Fibroblast of skin of right biceps (primary cell): ENCODE data around the gene MYO3B.
"Not testable (repeated sequence)": the region's sequence is repeated elsewhere in the genome, so short reads cannot be mapped to it uniquely, and the experiment has no call there.

Source experiments
- DNase-seq: peaks from one replicate; pipeline ENCODE4 v3.0.0-alpha.2; 2013

Gene MYO3B

DNA sequence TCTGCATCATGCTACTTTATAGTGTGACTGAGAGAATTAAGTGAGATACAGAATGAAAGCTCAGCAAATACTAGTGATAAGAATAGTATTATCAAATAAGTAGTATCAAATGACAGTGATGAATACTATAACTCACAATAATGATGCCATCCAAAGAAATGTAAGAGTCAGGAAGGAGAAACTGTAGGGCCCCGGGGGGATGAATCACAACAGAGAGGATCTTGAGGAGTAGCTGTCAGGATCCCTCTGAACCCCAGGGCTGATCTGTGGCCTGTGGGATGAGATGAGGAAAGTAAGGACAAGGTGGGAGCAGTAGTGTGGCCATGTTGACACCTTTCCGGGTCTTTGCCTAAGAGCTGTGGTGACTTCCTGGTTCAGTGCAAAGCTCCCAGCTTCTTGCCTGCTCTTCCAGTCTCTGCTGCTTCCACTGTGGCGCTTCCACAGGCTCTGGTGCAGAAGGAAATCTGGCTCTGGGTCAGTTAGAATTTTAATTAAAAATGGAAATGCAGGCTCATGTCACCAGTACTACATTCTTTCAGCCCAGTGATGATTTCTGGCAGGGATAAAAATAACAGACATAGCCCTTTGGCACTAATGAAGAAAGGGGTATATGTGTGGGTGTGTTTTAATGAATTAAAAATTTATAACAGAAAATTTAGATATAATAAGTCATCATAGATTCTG is 166.9 kb downstream of the MYO3B start:
- DNase-seq: no peak

- DNase-seq: no peak
Measured at GRCh38 chr2:170345607-170346006, 167.7 kb downstream of the MYO3B start.

DNA sequence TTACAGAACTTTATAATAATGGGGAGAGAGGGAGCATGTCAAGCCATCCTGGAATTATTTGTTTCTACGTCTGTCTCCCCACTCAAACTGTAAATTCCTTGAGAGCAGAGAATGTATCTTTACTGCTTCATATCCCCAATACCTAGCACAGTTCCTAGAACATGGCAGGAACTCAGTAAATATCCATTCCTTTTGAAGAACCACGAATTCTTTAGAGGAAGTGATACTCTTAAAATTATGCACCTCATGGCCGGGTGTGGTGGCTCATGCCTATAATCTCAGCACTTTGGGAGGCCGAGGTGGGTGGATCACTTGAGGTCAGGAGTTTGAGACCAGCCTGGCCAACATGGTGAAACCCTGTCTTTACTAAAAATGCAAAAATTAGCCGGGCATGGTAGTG is 171.3 kb downstream of the MYO3B start:
- DNase-seq: not testable (repeated sequence)

DNA sequence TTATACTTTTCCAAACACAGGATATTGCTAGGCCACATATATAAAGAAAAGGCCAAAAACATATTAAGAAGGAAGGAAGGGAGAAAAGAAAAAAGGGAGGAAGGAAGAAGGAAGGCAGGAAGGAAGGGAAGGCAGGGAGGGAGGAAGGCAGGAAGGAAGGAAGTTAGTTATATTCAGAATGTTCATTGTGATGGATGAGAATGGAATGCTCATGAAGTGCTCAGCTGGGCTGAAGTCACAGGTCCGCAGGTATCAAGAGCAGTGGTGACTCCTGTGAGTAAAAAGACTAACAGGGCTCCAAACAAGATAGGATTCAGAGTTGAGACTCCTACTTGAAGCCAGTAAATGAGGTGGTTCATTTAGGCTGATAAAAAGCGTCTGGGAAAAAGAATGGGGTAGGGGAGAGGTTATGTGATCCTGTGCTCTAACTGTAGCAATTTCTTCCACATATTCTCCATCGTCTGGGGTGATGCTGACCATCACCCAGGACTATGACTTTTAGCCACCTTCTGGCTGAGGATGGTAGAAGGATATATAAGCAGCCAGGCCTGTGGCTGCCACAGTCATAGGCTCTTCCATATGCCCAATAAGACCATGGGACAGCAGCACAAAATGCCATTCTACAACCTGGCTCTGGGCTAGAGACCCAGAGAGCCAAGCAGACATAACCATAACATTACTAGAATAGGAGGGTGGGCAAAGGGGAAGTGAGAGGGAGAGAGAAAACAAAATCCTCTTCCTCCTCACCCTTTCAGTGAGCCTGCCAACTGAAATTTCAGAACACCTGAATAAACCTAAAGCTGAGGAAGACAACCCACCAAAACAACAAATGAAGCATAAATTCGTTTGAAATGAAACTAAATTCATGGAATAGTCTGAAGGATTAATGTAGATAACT is 173.2 kb downstream of the MYO3B start:
- DNase-seq: no peak

DNA sequence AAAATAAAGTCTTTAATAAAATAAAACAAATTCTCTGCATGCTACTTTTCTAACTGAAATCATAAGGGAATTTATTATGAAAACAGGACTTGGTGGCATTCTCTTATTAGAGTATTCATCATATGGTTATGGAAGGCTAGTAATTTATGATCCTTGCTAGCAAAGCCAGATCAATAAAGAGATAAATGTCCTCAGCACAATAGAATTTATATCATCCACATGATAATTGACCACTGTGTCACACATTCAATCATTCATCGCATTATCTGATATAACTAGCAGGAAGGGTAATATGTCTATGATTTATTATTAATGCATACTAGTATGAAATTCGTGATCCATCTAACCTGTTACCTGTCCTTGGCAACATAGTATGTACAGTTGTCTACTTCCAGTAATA is 175.8 kb downstream of the MYO3B start:
- DNase-seq: no peak

GRCh38 chr2:170354388-170354787 is 176.4 kb downstream of the MYO3B start:
- no peak for DNase-seq

DNA sequence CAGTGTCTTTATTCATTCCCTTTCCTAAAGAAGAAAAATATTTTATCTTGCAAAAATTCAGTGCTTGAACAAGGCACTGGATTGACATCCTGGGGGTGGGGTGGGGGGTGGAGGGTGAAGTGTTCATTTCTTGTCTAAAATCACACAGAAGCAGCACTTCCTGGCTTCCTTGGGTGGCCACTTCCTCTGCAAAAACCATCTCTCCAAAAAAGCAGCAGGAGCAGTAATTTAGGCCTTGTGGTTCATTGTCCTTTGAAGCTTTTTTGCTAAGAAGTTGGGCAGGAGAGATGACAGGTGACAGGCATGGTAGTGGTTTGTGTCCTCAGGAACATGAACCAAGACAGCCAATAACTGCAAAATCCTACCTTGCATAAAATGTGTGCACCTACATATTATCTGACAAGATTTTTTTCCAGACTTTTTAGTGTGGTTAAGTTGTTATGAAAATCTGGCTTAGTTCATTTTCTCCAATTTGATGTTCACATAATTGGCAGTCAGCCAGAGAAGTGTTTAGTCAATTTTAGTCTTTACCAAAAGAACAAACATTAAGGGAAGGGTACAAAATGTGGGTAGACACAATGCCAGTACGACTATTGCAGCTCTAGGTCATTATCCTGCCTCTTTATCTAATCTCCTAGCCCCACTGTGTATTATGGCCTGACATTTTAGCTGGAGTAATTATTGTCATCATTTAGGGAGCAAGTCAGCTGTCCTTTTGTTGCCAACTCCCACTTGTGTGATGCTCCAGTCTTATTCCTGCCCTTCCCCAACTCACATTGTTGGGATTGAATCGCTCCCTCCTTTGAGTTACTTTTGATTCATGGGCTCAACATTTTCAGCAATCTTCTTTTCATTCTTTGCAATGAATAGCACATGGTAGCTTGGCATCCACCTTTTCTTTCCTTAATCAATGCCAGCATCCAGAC is 177.2 kb downstream of the MYO3B start:
- DNase-seq: no peak

GRCh38 chr2:170359466-170359865 is 181.5 kb downstream of the MYO3B start:
- no peak for DNase-seq

DNA sequence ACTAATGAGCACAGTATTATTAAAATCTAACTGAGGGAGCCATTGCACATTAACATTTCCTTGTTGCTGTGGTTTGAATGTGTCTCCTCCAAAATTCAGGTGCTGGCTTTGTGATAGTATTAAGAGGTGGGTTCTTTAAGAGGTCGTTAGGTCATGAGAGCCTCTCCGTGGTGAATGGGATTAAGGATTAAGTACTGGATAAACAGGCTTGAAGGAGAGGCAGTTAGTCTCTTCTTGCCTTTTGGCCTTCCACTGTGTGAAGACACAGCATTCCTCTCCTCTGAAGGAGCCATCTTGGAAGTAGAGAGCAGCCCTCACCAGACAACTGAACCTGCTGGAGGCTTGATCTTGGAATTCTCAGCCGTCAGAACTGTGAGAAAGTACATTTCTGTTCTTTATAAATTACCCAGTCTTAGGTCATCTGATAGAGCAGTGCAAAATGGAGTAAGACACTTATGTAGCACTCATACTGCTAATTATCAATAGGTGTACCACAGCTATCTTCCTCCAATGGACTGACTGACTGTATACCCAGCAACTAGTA is 182.7 kb downstream of the MYO3B start:
- no peak for DNase-seq

DNA sequence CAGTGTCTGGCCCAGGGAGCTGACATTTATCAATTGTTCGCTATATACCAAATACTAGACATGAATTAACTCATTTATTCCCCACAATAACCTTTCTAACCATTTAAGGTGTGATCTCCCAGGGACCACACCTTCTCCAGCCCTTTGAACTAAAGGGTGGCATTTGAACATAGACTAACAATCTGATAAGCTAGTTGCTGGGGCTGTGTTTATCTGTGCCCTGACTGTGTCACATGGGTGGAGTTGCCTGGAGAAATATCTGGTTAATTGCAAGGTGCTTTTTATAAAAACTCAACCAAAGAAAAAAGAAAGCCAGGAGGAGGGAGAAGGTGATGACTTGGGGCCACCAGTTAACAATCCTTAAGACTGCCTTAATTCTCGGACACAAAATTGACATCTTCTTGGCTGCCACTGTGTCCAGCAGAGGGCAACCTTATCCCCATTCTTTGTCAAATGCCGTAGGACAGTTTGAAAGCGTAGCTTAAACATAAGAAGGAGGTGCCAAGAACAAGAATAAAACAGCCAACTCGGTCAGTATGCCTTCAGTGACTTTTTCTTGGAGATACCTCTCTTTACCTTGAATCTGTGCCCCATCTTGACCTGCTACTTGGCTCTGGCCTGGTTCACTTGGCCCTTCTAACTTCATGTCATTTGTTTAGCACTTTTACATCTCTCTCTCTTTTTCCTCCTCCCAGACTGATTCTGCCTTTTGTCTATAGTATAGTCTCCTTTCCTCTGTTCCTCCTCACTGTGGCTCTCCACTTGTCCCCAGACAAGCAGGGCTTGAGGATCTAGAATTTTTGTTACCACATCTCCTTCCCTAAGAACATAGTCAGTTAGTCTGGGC is 183.4 kb downstream of the MYO3B start:
- DNase-seq: peak; percentile 56

- DNase-seq: no peak
Measured at GRCh38 chr2:170362313-170362870, 184.4 kb downstream of the MYO3B start.

DNA sequence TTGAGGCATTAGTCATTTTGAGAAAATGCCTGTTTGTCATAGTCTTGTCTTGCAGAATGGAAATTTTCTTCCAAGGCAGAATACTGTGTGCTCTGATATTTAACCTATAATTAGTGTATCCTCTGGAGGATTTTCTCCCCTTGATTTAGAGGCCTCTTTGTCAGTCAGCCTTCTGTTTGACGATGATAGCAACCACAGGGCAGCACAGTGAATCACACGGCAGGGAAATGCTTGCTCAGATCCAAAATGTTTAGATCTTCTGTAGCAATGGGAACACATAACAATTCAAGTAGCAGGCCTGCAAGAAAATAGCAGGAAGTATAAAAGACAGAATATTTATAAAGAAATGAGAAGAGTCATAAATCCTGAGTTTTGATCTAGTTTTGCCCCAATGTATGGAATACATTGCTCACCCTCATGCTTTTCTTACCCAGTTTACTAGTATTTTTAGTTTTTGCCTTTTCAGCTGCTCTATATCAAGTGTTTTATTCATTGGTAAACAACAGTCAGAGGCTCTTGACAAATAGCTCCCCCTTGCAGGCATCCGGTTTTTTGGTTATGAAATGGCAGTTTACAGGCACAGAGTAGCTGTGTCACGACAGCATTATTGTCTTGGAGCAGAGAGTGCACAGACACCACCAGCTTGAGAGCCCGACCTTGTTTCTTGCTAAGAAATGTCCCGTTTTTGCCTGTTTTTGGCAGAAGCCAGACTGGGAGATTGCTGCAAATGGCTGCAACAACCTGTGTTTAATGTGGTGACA is 185.1 kb downstream of the MYO3B start:
- DNase-seq: peak; percentile 86

DNA sequence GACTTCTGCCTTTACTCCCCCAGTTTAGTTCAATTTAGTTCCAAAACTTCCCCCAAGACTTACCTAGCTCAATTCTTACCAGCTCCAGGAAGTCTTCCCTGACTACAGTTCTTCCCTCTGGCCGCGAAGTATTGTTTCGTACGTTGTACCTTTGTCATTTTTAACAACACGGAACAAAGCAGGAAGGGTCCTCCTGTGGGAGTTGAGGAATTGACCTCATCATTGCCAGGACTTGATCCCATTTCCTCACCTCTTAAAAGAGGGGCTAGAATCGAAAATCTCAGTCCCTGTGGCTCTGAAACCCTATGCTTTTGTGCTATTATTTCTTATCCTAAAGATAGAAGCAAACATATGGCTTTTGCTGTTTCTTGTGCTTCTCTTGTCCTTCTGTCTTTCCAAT is 187.1 kb downstream of the MYO3B start:
- DNase-seq: no peak

DNA sequence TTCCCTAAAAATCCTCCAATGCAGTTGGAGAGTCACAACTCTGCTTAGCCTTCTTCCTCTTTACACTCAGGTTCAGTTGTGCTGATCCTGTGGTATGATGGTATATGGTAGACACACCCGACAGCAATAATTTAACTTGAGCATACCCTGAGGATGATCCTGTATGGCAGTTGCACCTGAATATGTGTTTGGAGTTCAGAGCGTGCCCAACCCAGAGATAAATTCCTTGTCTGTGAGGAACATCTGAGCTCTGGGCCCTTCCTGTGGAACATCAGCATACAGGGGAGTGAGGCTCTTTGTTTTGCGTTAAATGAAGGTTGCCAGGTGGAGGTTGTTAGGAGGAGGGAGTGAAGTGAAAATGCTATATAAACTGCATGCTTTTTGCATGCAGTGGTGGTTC is 187.7 kb downstream of the MYO3B start:
- DNase-seq: no peak

DNA sequence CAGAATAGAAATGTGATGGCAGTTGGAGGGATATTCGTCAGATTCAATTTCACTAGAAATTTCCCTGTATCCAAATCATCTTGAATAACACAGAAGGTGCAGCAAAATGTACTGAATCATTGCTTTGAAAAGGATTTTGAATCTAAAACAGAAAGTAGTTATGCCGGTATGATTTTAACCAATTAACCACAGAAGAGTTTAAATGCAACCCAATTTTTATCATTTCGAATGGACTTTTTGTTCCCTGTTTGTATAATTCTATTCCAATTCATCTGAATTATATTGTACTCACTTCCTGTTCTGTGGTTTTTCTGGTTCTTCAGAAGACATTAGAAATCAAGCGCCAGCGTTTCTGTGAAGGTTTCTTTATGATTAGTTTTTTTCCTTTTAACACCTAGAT is 190.4 kb downstream of the MYO3B start:
- DNase-seq: no peak

GRCh38 chr2:170369228-170369627 is 191.3 kb downstream of the MYO3B start:
- DNase-seq: no peak

GRCh38 chr2:170369894-170370293 is 191.9 kb downstream of the MYO3B start:
- DNase-seq: peak; percentile 17

- DNase-seq: no peak
Measured at GRCh38 chr2:170371231-170371998, 193.5 kb downstream of the MYO3B start.

DNA sequence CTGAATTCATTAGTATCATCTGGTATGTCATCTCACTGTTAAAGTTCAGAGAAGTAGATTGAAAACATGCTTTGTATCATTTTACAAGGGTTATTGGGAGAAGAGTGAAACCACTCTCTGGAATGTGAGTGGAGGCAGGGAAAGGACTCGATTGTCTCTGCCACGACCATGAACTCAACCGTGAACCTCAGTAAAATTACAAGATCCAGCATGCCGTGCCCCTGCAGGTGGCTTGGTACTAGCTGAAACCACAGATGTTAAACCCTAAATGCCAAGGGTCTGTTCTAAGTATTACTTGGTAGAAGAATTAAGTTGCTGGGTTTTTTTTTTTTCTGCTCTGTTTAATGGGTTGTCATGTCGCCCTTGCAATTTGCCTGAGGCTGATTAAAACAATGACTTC is 197.2 kb downstream of the MYO3B start:
- peak; percentile 12 for DNase-seq
